GM12891 (cell line): ENCODE results near the gene KNDC1.
"Not testable (repeated sequence)": the region's sequence is repeated elsewhere in the genome, so short reads cannot be mapped to it uniquely, and the experiment has no call there.

Experiments
- DNase-seq: peaks from one replicate; pipeline ENCODE4 v3.0.0; 2011; ENCODE audit warnings: low spot score; ENCODE audit not compliant: insufficient read length
- FAIRE-seq: peaks from 2 replicates; lab custom pipeline; 2011; peaks lifted over from hg19 to GRCh38; lab: Jason Lieb, UNC
- PAX5 ChIP-seq: IDR thresholded peaks from 2 replicates; pipeline ENCODE4 v1.6.1; 2011; ENCODE audit warnings: low read length, moderate library complexity, mild to moderate bottlenecking; ENCODE audit not compliant: insufficient read depth, severe bottlenecking
- POLR2A ChIP-seq: IDR thresholded peaks from 2 replicates; pipeline ENCODE4 v1.6.1; 2011; ENCODE audit warnings: low read depth, low read length, control low read depth
- POLR2AphosphoS5 ChIP-seq: IDR thresholded peaks from 2 replicates; pipeline ENCODE4 v1.6.1; 2011; ENCODE audit warnings: low read depth, low read length, control low read depth
- POU2F2 ChIP-seq: IDR thresholded peaks from 2 replicates; pipeline ENCODE4 v1.6.1; 2011; ENCODE audit warnings: low read depth, mild to moderate bottlenecking, control low read depth, low read length, moderate library complexity
- SPI1 ChIP-seq: IDR thresholded peaks from 2 replicates; pipeline ENCODE4 v1.6.1; 2011; ENCODE audit warnings: low read depth, low read length, control low read depth
- TAF1 ChIP-seq: IDR thresholded peaks from 2 replicates; pipeline ENCODE4 v1.6.1; 2011; ENCODE audit warnings: low read depth, low read length, control low read depth

Gene KNDC1

GRCh38 chr10:133140417-133141143 is 19.4 kb upstream of the KNDC1 start:
- no peak for DNase-seq
- no peak for TF ChIP-seq POLR2AphosphoS5
- no peak for TF ChIP-seq POLR2A
- TF ChIP-seq TAF1: no peak
- no peak for TF ChIP-seq POU2F2
- TF ChIP-seq SPI1: no peak
- TF ChIP-seq PAX5: no peak
- no peak for FAIRE-seq

DNA sequence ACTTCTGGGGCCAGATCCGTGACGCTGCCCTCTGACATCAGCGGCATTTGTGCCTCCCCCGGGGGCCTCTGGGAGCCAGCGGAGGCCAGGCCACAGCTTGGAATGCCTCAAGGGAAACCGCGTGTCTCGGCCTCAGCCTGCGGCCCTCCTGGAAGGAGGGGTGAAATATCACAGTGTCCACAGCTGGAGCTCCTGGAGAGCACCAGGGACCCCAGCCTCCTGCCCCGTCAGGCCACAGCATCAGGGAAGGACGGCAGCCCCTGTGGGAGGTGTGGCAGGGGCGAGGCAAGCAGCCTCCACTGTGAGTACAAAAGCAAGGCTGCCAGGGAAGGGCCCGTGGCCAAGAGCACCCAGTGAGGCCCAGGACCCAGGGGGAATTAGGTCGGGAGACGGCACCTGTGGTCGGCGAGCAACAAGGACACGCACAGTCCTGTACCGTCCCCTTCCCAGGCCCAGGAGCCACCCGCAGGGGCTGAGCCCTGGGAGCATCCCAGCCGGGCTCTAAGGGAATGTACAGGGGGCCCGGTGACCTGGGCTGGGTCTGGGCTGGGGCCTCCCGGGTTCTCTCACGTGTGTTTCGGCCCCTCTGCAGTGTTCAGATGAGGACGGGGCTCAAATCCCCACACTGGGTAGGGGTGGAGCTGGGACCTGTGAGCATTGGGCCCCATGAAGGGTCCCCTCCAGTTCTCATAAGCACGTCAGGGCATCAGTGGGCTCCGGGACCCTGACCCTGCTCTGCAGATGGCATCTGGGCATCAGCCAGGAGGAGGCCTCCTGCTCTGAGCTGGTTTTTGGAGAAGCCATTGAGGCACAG is 18.7 kb upstream of the KNDC1 start:
- TF ChIP-seq SPI1 (no peak), POLR2A (no peak), POLR2AphosphoS5 (no peak), PAX5 (no peak)
- no peak for FAIRE-seq
- DNase-seq: no peak

- DNase-seq (no peak), FAIRE-seq (no peak)
- TF ChIP-seq POLR2AphosphoS5: no peak
- no peak for TF ChIP-seq TAF1
- TF ChIP-seq POU2F2: no peak
- TF ChIP-seq POLR2A: no peak
- TF ChIP-seq SPI1: no peak
- no peak for TF ChIP-seq PAX5
These were observed 18.1 kb upstream of the KNDC1 start for GRCh38 chr10:133141958-133142340.

DNA sequence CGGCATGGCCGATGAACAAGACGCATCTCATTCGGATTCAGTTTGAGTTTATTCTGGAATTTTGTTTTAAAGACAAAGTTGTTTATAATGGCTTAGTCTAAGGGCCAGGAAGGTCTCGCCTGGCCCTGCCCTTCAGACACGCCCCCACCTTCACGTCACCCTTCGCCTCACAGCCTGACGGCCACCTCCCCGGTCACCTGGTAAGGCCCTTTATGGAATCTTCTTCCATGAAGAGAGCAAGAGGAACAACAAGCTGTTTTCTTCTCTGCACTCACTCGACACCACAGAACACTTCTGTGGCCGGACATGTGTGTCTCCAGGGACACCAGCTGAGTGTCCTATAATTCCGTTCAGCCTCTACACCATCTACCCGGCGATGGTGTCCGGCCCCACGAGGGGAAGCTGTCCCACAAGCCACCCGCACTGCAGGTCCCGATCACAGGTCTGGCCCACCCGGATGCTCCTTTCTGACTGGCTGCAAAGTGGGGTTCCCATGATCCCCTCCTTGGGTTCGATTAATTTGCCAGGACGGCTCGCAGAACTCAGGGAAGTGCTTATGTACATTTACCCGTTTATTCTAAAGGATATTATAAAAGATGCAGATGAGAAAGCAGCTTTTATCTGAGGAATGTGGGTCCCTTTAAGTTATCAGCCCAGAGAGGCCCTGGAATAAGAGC is 17.4 kb upstream of the KNDC1 start:
- no peak for TF ChIP-seq POLR2AphosphoS5
- no peak for TF ChIP-seq PAX5
- TF ChIP-seq TAF1: no peak
- no peak for TF ChIP-seq SPI1
- TF ChIP-seq POU2F2: no peak
- no peak for TF ChIP-seq POLR2A
- FAIRE-seq (no peak), DNase-seq (no peak)

- TF ChIP-seq SPI1 (no peak), PAX5 (no peak), TAF1 (no peak), POLR2A (no peak)
- DNase-seq (no peak), FAIRE-seq (no peak)
These were observed 16.9 kb upstream of the KNDC1 start for GRCh38 chr10:133143200-133143533.

DNA sequence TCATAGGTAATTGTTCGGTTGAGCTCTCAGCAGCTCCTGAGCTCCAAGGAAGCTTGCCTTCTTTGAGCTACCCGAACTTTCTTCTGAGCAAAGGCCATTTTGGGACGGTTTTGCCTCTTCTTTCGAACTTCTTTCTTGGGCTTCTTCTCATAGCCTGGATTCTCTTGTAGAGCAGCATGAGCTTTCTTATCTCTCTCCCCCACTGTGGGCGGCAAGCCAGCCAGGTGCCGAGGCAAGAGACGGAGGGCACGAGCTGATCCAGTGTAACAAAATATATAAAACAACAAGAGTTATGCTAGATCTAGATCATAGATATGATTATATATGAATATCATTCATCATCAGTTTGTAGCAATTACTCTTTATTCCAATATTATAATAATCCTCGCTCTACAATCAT is 16.5 kb upstream of the KNDC1 start:
- DNase-seq: no peak
- TF ChIP-seq POU2F2 (no peak), POLR2AphosphoS5 (no peak), TAF1 (no peak), PAX5 (no peak), SPI1 (no peak), POLR2A (no peak)
- FAIRE-seq: no peak

DNA sequence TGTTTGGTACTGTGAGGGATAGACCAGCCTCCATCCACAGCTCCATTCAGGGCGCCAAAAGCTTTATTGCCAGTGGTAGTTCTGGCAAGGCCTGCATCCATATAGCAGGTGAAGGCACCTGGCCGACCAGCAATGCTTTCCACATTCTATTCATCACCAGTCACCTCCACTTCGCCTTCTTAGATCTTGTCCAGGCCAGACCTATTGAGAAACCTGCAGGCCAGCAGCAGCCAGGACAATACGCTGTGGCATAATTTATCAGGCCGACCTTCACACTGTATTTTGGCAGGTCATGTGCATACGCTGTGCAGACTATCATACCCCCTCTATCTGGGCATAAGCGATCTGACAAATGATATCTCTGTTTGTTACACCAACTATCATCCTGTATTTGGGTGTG is 15.2 kb upstream of the KNDC1 start:
- no peak for FAIRE-seq
- no peak for DNase-seq
- TF ChIP-seq SPI1 (no peak), POU2F2 (no peak), POLR2AphosphoS5 (no peak), TAF1 (no peak), POLR2A (no peak), PAX5 (no peak)

- no peak for TF ChIP-seq PAX5
- no peak for TF ChIP-seq SPI1
- no peak for TF ChIP-seq POLR2A
- TF ChIP-seq POLR2AphosphoS5: no peak
- TF ChIP-seq TAF1: no peak
- no peak for TF ChIP-seq POU2F2
- DNase-seq (no peak), FAIRE-seq (no peak)
These were observed 9.8 kb upstream of the KNDC1 start for GRCh38 chr10:133150226-133150625.

- DNase-seq (no peak), FAIRE-seq (no peak)
- TF ChIP-seq SPI1 (no peak), POU2F2 (no peak), TAF1 (no peak), POLR2AphosphoS5 (no peak), PAX5 (no peak), POLR2A (no peak)
These were observed 9.4 kb upstream of the KNDC1 start for GRCh38 chr10:133150656-133151055.

DNA sequence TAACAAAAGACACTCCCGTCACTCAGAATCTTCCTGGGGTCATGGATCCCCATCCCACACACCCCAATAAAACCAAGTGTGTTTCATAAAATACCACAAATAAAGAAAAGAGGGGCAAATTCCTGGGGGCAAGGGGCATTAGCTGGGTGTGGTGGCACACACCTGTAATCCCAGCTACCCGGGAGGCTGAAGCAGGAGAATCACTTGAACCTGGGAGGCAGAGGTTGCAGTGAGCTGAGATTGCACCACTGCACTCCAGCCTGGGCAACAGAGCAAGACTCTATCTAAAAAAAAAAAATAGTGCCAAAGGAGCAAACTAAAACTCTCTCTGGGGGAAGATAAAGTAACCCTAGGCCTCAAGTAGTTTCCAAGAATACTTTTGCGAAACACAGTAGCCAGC is 8.9 kb upstream of the KNDC1 start:
- not testable (repeated sequence) for FAIRE-seq, DNase-seq
